Karpas-422 (cell line): ENCODE data around the gene CHEK2. TPM values are rescaled to one million over a fixed set of nuclear protein-coding genes. Genes with fewer than 3 reads are reported as not detected.
"Not testable (repeated sequence)": the region's sequence is repeated elsewhere in the genome, so short reads cannot be mapped to it uniquely, and the experiment has no call there.

Experiments used
- DNase-seq: peaks from one replicate; pipeline ENCODE4 v3.0.0-alpha.2; 2015
- H2AFZ ChIP-seq: fragments of 200-600 bp; sonication (generic); 2 replicates; pipeline ENCODE4 v1.6.1; 2014; ENCODE audit warnings: antibody characterized with exemption, low read length, mixed read lengths
- H3K27ac ChIP-seq: fragments of 200-600 bp; sonication (generic); 2 replicates; pipeline ENCODE4 v1.5.1; 2014; ENCODE audit warnings: mild to moderate bottlenecking, low read length, moderate library complexity
- H3K27me3 ChIP-seq: fragments of 200-600 bp; sonication (generic); 2 replicates; pipeline ENCODE4 v1.6.1; 2014; ENCODE audit warnings: low read length, mixed read lengths
- H3K36me3 ChIP-seq: fragments of 200-600 bp; sonication (generic); 2 replicates; pipeline ENCODE4 v1.6.1; 2014; ENCODE audit warnings: low read length, mixed read lengths; ENCODE audit not compliant: insufficient read depth
- H3K4me1 ChIP-seq: fragments of 200-600 bp; sonication (generic); 2 replicates; pipeline ENCODE4 v1.6.1; 2014; ENCODE audit warnings: mild to moderate bottlenecking, low read length, mixed read lengths
- H3K4me2 ChIP-seq: fragments of 200-600 bp; sonication (generic); 2 replicates; pipeline ENCODE4 v1.6.1; 2014; ENCODE audit warnings: low read length, low read depth, mild to moderate bottlenecking; ENCODE audit not compliant: poor library complexity, severe bottlenecking
- H3K4me3 ChIP-seq: fragments of 200-600 bp; sonication (generic); 2 replicates; pipeline ENCODE4 v1.5.1; 2014; ENCODE audit warnings: mild to moderate bottlenecking, antibody characterized with exemption, low read length, mixed read lengths
- H3K79me2 ChIP-seq: fragments of 200-600 bp; sonication (generic); 2 replicates; pipeline ENCODE4 v1.6.1; 2014; ENCODE audit warnings: mild to moderate bottlenecking, low read length, mixed read lengths
- H3K9ac ChIP-seq: fragments of 200-600 bp; sonication (generic); 2 replicates; pipeline ENCODE4 v1.6.0; 2014; ENCODE audit warnings: low read length
- H3K9me2 ChIP-seq: fragments of 200-600 bp; sonication (generic), shearing (Covaris generic); replicated peaks from 2 replicates; pipeline ENCODE4 v1.6.0; 2014; ENCODE audit warnings: mild to moderate bottlenecking, low read length, moderate library complexity; ENCODE audit not compliant: insufficient read depth
- H3K9me3 ChIP-seq: fragments of 300-700, 200-600 bp; sonication (generic); 2 replicates; pipeline ENCODE4 v1.6.1; 2014; ENCODE audit warnings: low read length, mixed read lengths
- H4K20me1 ChIP-seq: fragments of 200-600 bp; sonication (generic); 2 replicates; pipeline ENCODE4 v1.6.1; 2014; ENCODE audit warnings: mild to moderate bottlenecking, antibody characterized with exemption, low read length, low read depth; ENCODE audit not compliant: insufficient read depth
- total RNA-seq: library from RNA; depleted of rRNA; stranded (reverse); fragments of >200 nt; shearing (Covaris generic); gene quantifications from 2 replicates; pipeline ENCODE4 v1.2.3, GENCODE V29; 2014; ENCODE audit warnings: low replicate concordance

Gene CHEK2
- total RNA-seq, 1 experiment from 2014 or later, result 36.2 TPM

DNA sequence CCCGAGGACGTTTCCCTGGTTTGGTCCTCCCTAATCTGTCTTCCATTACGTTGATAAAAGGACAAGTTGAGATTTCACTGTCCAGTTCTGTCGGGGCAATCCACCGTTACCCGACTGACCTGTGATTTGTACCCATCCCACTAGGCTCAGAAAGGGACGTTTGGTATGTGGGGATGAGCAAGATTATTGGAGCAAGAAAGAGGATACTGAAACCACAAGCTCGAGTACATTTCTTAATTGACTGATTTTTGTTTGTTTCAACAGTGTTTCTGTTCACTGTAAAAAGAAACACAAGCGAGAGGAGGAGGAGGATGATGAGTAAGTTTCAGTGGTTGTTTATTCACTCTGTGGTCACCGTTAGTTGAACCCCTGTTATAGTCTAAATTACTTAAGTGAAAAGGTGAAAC lies 31.8 kb upstream of the CHEK2 start:
- peaks cover 6% of the 10 kb centered on the region; the same call in 1 of the 2 replicates for H3K9me3 ChIP-seq
- no peaks in the 10 kb centered on the region for H3K27me3 ChIP-seq
- H3K27ac ChIP-seq, result peak overlapping the region; percentile 64
- no peaks in the 10 kb centered on the region for H4K20me1 ChIP-seq
- peak overlapping the region; percentile 83 for H3K4me3 ChIP-seq
- H3K9ac ChIP-seq, result peak overlapping the region; percentile 82
- peaks cover 10% of the 10 kb centered on the region; the same call in 1 of the 2 replicates for H3K4me1 ChIP-seq
- H3K9me2 ChIP-seq, result no peaks in the 10 kb centered on the region
- H3K79me2 ChIP-seq, result peaks cover 55% of the 10 kb centered on the region
- peak overlapping the region; percentile 95 for H3K4me2 ChIP-seq
- DNase-seq, result no peak
- 0 out of 2 replicates have a peak overlapping the region, but pooled peaks have one; percentile 21 for H2AFZ ChIP-seq
- H3K36me3 ChIP-seq, result peaks cover 8% of the 10 kb centered on the region

DNA sequence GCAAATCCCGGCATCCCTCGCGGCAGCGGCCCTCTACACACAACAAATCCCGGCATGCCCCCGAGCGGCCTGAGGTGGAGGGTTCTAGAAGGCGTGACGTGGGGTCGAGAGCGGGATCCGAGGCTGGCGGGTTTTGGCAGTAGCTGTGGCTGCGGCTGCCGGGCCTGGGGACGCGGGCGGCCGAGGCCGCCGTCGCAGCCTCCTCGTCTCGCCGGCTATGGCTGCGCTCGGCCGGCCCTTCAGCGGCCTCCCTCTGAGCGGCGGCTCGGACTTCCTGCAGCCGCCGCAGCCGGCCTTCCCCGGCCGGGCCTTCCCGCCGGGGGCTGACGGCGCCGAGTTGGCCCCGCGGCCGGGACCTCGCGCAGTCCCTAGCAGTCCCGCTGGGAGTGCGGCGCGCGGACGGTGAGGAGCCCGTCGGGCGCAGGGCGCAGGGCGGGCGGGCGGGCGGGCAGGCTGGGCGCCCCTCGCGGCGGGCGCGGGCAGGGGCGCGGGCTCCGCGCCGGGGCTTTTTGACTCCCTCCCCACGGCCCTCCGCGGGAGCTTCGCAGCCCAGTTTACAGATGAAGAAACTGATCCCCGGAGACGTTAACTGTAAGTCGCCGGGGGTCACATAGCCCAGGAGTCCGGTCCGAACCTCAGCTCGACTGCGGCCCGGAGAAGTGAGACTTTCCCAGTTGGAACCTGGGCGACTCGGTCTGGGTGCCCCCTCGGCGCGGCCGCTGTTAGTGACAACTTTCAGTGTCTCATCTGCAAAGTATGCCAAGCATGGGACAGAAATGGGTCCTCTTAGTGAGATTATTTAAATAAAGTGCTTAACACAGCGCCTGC lies 31.2 kb upstream of the CHEK2 start, which contains the start of gene CCDC117:
CCDC117 (plus strand) TSS at position 63 of the 828 bp plus-strand sequence; CDS start at position 218, 155 bp downstream.
- H3K4me1 ChIP-seq, result peaks cover 10% of the 10 kb centered on the region; the same call in 1 of the 2 replicates
- H2AFZ ChIP-seq, result peak within 1 kb of the TSS; percentile 74
- H3K9me3 ChIP-seq, result peaks cover 7% of the 10 kb centered on the region; the same call in 1 of the 2 replicates
- DNase-seq, result peak; percentile 97
- H3K27me3 ChIP-seq, result no peaks in the 10 kb centered on the region
- H3K4me2 ChIP-seq, result peak within 1 kb of the TSS; percentile 95
- H3K9ac ChIP-seq, result peak within 1 kb of the TSS; percentile 82
- H4K20me1 ChIP-seq, result no peaks in the 10 kb centered on the region
- H3K36me3 ChIP-seq, result peaks cover 8% of the 10 kb centered on the region
- no peaks in the 10 kb centered on the region for H3K9me2 ChIP-seq
- H3K27ac ChIP-seq, result peak within 1 kb of the TSS; percentile 64
- H3K4me3 ChIP-seq, result peak within 1 kb of the TSS; percentile 83
- peaks cover 49% of the 10 kb centered on the region for H3K79me2 ChIP-seq

DNA sequence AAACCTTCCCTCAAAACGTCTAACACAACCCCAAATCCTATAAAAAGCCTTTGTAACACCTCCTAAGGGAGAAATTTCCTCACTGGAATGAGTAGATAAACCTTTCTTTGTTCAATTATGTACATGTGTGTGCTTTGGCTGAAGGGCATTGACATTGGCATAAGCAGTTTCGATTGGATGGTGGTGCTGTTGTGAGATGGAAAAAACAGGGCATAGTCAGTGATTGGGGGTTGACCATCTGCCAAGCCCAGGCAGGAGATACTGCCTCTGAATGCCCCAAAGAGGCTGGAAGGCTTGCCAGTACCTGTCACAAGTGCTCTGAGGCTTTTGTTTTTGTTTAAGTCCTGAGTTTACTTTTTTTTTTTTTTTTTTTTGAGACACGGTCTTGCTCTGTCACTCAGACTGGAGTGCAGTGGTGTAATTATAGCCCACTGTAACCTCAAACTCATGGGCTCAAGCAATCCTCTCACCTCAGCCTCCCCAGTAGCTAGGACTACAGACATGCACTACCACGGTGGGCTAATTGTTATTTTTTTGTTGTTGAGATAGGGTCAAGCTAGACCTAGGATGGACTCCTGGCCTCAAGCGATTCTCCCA lies 29.7 kb upstream of the CHEK2 start:
- Histone ChIP-seq H3K27me3 (no peaks in the 10 kb centered on the region), H3K9me3 (peaks cover 7% of the 10 kb centered on the region; the same call in 1 of the 2 replicates)

DNA sequence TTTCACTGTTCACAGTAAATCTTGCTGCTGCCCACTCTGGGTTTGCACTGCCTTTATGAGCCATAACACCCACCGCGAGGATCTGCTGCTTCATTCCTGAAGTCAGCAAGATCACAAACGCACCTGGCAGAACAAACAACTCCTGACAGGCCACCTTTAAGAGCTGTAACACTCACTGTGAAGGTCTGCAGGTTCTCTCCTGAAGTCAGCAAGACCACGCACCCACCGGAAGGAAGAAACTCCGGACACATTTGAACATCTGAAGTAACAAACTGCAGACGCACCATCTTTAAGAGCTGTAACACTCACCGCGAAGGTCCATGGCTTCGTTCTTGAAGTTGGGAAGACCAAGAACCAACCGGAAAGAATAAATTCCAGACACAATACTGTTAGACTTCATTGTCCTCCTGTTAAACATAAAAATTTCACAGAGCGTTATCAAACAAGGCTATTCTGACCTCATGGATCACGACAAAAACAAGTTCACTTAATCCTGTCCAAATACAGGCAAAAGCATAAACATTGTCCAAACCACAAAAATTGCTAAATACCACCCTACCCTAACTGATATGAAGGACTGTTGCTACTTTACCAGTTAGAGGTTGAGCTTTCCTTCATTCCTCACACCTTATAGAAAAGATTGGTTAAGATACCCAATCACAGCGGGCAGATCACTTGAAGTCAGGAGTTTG lies 27.9 kb upstream of the CHEK2 start:
- H3K9me3 ChIP-seq, result peaks cover 7% of the 10 kb centered on the region; the same call in 1 of the 2 replicates
- H3K27ac ChIP-seq, result no peak overlapping the region
- H3K9ac ChIP-seq, result no peak overlapping the region
- H3K9me2 ChIP-seq, result no peaks in the 10 kb centered on the region
- no peak overlapping the region for H3K4me3 ChIP-seq
- H4K20me1 ChIP-seq, result no peaks in the 10 kb centered on the region
- no peak overlapping the region for H2AFZ ChIP-seq
- H3K4me1 ChIP-seq, result peaks cover 10% of the 10 kb centered on the region; the same call in 1 of the 2 replicates
- H3K36me3 ChIP-seq, result no peaks in the 10 kb centered on the region; the same call in 1 of the 2 replicates
- H3K4me2 ChIP-seq, result no peak overlapping the region
- H3K79me2 ChIP-seq, result peaks cover 16% of the 10 kb centered on the region
- H3K27me3 ChIP-seq, result no peaks in the 10 kb centered on the region
- no peak for DNase-seq

More for the DNA sequence above, 29.7 kb upstream of the CHEK2 start:
- no peak overlapping the region for H3K4me2 ChIP-seq
- no peak for DNase-seq
- H3K9ac ChIP-seq, result no peak overlapping the region
- no peak overlapping the region for H2AFZ ChIP-seq
- H3K9me2 ChIP-seq, result no peaks in the 10 kb centered on the region
- peaks cover 4% of the 10 kb centered on the region for H3K36me3 ChIP-seq
- H4K20me1 ChIP-seq, result no peaks in the 10 kb centered on the region
- H3K4me1 ChIP-seq, result peaks cover 10% of the 10 kb centered on the region; the same call in 1 of the 2 replicates
- peaks cover 33% of the 10 kb centered on the region for H3K79me2 ChIP-seq
- H3K27ac ChIP-seq, result no peak overlapping the region
- no peak overlapping the region for H3K4me3 ChIP-seq

DNA sequence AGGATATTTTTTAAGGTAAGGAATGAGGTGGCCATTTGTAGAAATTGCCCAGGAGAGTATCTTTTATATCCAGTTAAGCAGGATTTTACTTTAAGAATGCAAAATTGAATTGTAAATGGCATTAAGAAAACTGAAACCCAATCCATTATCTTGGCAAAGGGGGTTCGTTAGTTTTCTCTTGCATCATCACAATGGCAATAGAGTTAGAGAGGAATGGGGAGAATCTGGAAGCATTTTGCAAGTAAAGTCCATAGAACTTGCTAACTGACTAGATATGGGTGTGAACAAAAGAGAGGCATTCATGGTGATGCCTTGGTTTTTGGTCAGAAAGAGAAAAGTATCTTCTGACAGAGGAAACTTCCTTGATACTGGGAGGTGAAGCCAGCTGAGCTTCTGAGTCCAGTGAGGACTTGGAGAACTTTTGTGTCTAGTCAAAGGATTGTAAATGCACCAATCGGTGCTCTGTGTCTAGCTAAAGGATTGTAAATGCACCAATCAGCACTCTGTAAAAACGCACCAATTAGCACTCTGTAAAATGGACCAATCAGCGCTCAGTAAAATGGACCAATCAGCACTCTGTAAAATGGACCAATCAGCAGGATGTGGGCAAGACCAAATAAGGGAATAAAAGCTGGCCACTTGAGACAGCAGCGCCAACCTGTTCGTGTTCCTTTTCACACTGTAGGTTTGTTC lies 27.2 kb upstream of the CHEK2 start:
- H3K4me1 ChIP-seq, result peaks cover 5% of the 10 kb centered on the region; the same call in 1 of the 2 replicates
- H3K36me3 ChIP-seq, result no peaks in the 10 kb centered on the region
- peaks cover 9% of the 10 kb centered on the region for H3K79me2 ChIP-seq
- no peak for DNase-seq
- peaks cover 7% of the 10 kb centered on the region; the same call in 1 of the 2 replicates for H3K9me3 ChIP-seq
- H2AFZ ChIP-seq, result no peak overlapping the region
- H3K9ac ChIP-seq, result no peak overlapping the region
- H3K9me2 ChIP-seq, result no peaks in the 10 kb centered on the region
- H4K20me1 ChIP-seq, result no peaks in the 10 kb centered on the region
- no peak overlapping the region for H3K4me2 ChIP-seq
- H3K4me3 ChIP-seq, result no peak overlapping the region
- no peak overlapping the region for H3K27ac ChIP-seq
- H3K27me3 ChIP-seq, result no peaks in the 10 kb centered on the region

DNA sequence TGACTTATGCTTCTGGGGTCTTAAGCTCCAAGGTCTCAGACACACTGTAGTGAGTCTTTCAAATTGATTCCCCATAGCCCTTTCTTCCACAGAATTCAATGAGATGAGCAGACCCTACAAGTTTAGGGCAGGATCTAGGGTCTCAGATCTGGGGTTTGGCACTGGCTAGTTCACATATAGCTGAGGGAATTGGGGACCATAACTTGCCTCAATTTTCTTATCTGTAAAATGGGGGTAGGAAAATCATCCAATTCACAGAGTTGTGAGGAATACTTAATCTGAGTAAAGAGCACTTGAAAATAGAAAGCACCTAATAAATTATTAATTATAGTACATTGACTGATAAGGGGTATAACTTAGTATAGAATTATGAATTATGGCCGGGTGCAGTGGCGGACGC lies 25.0 kb upstream of the CHEK2 start:
- Histone ChIP-seq H3K4me3 (no peak overlapping the region), H3K27ac (no peak overlapping the region), H3K9me3 (peaks cover 7% of the 10 kb centered on the region; the same call in 1 of the 2 replicates), H3K9ac (no peak overlapping the region), H2AFZ (no peak overlapping the region), H3K4me2 (no peak overlapping the region), H3K9me2 (no peaks in the 10 kb centered on the region), H3K36me3 (no peaks in the 10 kb centered on the region), H3K4me1 (no peaks in the 10 kb centered on the region), H3K79me2 (no peaks in the 10 kb centered on the region), H3K27me3 (no peaks in the 10 kb centered on the region), H4K20me1 (no peaks in the 10 kb centered on the region)
- no peak for DNase-seq

DNA sequence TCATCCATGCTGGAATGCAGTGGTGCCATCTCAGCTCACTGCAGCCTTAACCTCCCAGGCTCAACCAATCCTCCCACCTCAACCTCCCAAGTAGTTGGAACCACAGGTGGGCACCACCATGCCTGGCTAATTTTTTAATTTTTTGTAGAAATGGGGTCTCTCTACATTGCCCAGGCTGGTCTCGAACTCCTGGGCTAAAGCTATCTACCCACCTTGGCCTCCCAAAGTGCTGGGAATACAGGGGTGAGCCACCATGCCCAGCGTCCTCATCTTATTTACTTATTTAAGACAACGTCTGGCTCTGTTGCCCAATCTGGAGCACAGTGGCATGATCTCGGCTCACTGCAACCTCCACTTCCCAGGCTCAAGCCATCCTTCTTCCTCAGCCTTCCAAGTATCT lies 20.4 kb upstream of the CHEK2 start:
- not testable (repeated sequence) for H3K27ac ChIP-seq, H3K4me3 ChIP-seq, H4K20me1 ChIP-seq, DNase-seq, H3K9me3 ChIP-seq, H3K4me2 ChIP-seq, H2AFZ ChIP-seq, H3K9ac ChIP-seq, H3K27me3 ChIP-seq, H3K79me2 ChIP-seq, H3K36me3 ChIP-seq, H3K9me2 ChIP-seq
- H3K4me1 ChIP-seq, result peaks cover 11% of the 10 kb centered on the region
